ENCODE results near the gene IFT20.

IFT20 gene

DNA sequence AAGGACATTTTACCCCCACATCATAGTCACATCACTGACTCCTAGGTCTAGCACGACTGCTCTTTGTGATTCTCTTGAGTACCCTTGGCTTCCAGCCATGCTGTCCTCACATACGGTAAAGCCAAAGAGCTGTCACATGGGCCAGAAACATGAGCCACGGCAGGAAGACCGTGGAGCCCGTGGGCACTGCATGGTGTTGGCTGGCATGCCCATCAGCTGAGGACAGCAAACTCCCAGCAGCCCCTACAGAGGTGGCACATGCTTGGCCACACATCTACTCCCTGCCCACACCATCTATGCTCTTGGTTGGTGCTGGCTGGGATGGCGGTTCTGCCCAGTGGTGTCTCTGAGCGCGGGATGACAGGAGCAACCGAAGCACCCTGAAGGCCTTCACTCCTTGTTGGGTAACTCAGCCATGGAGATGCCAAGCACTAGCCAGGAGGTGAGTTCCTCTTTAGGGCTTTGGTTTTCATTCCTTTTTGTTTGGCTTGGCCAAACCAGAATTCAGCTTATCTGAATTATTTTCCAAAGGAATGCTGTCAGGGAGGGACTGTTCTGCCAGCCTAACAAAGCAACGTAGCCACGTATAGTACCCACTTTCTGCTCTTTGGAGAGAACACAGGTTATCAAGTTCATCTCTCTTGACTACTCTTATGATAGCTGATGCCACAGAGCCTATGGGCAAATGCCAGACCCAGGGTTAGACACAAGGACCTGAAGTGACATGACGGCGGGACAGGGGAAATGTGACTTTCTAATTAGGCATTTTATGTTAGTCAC is 10.3 kb upstream of the IFT20 start:
- TF ChIP-seq, protein P1, sequence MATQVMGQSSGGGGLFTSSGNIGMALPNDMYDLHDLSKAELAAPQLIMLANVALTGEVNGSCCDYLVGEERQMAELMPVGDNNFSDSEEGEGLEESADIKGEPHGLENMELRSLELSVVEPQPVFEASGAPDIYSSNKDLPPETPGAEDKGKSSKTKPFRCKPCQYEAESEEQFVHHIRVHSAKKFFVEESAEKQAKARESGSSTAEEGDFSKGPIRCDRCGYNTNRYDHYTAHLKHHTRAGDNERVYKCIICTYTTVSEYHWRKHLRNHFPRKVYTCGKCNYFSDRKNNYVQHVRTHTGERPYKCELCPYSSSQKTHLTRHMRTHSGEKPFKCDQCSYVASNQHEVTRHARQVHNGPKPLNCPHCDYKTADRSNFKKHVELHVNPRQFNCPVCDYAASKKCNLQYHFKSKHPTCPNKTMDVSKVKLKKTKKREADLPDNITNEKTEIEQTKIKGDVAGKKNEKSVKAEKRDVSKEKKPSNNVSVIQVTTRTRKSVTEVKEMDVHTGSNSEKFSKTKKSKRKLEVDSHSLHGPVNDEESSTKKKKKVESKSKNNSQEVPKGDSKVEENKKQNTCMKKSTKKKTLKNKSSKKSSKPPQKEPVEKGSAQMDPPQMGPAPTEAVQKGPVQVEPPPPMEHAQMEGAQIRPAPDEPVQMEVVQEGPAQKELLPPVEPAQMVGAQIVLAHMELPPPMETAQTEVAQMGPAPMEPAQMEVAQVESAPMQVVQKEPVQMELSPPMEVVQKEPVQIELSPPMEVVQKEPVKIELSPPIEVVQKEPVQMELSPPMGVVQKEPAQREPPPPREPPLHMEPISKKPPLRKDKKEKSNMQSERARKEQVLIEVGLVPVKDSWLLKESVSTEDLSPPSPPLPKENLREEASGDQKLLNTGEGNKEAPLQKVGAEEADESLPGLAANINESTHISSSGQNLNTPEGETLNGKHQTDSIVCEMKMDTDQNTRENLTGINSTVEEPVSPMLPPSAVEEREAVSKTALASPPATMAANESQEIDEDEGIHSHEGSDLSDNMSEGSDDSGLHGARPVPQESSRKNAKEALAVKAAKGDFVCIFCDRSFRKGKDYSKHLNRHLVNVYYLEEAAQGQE (IDR thresholded peaks at IDR 0.05; ENCODE audit: insufficient read depth in 1 of 2, low read depth in 2 of 2, low read length in 2 of 2) = no peak
- no peak for TF ChIP-seq SIN3A (IDR thresholded peaks at IDR 0.05; ENCODE audit: borderline replicate concordance, insufficient read depth, low read length)
- TF ChIP-seq TAF1 (IDR thresholded peaks at IDR 0.05; ENCODE audit: borderline replicate concordance, insufficient read depth, low read length) = no peak
- no peak for TF ChIP-seq FOXP2 (optimal IDR thresholded peaks at IDR 0.05; ENCODE audit: borderline replicate concordance, extremely low read depth, extremely low read length, insufficient read depth)
- peak; percentile 22; the same call in 1 of the 2 replicates for TF ChIP-seq POLR2AphosphoS5 (IDR thresholded peaks at IDR 0.05; ENCODE audit: low read depth, low read length)

DNA sequence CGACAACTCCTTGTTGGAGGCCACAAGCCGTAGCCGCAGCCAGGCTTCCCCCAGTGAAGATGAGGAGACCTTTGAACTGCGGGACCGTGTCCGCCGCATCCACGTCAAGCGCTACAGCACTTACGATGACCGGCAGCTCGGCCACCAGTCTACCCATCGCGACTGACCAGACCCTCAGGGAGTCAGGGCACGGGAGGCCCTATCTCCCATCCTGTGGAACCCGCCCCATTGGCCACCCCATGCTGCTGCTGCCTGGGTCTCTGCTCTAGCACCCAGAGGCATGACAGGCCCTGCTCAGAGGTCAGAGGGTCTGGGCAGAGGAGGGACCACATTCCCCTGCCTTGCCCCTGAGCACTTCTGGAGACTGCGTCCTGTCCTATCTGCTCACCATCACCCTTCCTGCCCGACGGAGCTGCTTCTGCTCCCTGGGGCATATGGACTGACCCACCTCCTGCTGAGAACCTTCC is 9.2 kb upstream of the IFT20 start:
- TF ChIP-seq SIN3A (IDR thresholded peaks at IDR 0.05; ENCODE audit: borderline replicate concordance, insufficient read depth, low read length) (no peak), FOXP2 (optimal IDR thresholded peaks at IDR 0.05; ENCODE audit: borderline replicate concordance, extremely low read depth, extremely low read length, insufficient read depth) (no peak), TAF1 (IDR thresholded peaks at IDR 0.05; ENCODE audit: borderline replicate concordance, insufficient read depth, low read length) (no peak), POLR2AphosphoS5 (IDR thresholded peaks at IDR 0.05; ENCODE audit: low read depth, low read length) (no peak)
- TF ChIP-seq, protein P1 (IDR thresholded peaks at IDR 0.05; ENCODE audit: insufficient read depth in 1 of 2, low read depth in 2 of 2, low read length in 2 of 2) = no peak

DNA sequence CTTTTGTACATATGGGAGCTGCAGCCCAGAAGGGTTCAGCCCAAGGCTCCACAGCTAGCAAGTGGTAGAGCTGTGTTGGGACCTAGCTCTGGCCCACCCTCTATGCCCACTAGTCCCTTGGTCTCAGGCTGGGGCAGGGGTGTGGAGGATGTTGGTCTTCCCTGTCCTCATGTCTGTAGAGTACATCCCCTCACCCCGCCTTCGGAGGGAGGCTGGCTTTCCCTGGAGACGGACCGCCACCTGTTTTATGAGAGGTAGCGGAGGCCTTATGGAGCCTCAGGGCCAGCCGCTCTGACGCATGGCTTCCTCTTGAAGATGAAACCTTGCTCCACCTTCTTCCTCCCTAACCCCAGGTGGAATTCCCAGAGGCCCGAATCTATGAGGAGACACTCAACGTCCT is 8.7 kb upstream of the IFT20 start:
- no peak for TF ChIP-seq FOXP2 (optimal IDR thresholded peaks at IDR 0.05; ENCODE audit: borderline replicate concordance, extremely low read depth, extremely low read length, insufficient read depth)
- TF ChIP-seq POLR2AphosphoS5 (IDR thresholded peaks at IDR 0.05; ENCODE audit: low read depth, low read length) = no peak
- no peak for TF ChIP-seq TAF1 (IDR thresholded peaks at IDR 0.05; ENCODE audit: borderline replicate concordance, insufficient read depth, low read length)
- TF ChIP-seq, protein P1 (IDR thresholded peaks at IDR 0.05; ENCODE audit: insufficient read depth in 1 of 2, low read depth in 2 of 2, low read length in 2 of 2) = no peak
- no peak for TF ChIP-seq SIN3A (IDR thresholded peaks at IDR 0.05; ENCODE audit: borderline replicate concordance, insufficient read depth, low read length)

DNA sequence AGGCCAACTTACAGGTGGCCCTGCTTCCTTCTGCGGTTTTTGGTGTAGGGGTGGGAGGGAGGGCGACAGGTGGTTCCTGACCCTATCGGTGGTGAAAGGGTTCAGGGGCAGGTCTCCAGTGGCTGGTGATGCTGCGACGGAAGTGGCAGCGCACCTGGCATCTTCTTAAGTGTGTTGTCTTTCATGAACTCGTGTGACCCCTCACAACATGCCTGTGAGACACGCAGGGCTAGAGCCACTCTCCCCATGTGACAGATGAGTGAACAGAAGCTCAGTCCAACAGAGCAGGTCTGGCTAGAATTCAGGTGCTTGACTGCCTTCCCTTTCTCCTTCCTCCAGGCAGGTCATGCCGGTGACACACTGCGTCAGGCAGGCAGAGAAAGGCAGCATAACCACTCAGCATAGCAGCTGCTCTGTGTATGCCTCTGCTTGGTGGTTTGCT is 8.2 kb upstream of the IFT20 start:
- no peak for TF ChIP-seq SIN3A (IDR thresholded peaks at IDR 0.05; ENCODE audit: borderline replicate concordance, insufficient read depth, low read length)

DNA sequence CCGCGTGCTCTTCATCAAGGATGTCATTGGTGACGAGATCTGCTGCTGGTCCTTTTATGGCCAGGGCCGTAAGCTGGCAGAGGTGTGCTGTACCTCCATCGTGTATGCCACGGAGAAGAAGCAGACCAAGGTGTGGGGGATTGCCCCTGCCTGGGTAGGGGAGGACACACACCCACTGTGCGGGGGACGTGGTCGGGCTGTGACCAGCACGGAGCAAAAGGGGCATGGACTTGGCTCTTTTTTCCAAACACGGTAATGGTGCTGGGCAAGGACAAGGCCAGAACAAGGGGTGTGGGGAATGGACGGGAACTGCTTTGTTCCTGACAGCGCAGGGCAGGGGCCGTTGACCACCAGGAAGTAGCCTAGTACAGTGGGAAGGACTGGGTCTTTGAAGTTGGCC is 7.0 kb upstream of the IFT20 start:
- no peak for TF ChIP-seq TAF1 (IDR thresholded peaks at IDR 0.05; ENCODE audit: borderline replicate concordance, insufficient read depth, low read length)
- TF ChIP-seq SIN3A (IDR thresholded peaks at IDR 0.05; ENCODE audit: borderline replicate concordance, insufficient read depth, low read length) = no peak
- TF ChIP-seq, protein P1 (IDR thresholded peaks at IDR 0.05; ENCODE audit: insufficient read depth in 1 of 2, low read depth in 2 of 2, low read length in 2 of 2) = no peak
- no peak for TF ChIP-seq POLR2AphosphoS5 (IDR thresholded peaks at IDR 0.05; ENCODE audit: low read depth, low read length)
- no peak for TF ChIP-seq FOXP2 (optimal IDR thresholded peaks at IDR 0.05; ENCODE audit: borderline replicate concordance, extremely low read depth, extremely low read length, insufficient read depth)
